IgD-negative memory B cell (primary cell): Measurements from ENCODE around the gene ZDHHC7. TPM values are rescaled to one million over a fixed set of nuclear protein-coding genes. Genes with fewer than 3 reads are reported as not detected.

Experiments
- H3K27ac Mint-ChIP-seq, 3 donors: one replicate each; pipeline ENCODE4 v1.8.0; 2020 to 2022; ENCODE audit warnings: mild to moderate bottlenecking in 3 of 3, mixed read lengths in 3 of 3, moderate library complexity in 1 of 3
- H3K27me3 Mint-ChIP-seq: one replicate; pipeline ENCODE4 v1.8.0; 2021; ENCODE audit warnings: mixed read lengths
- H3K36me3 Mint-ChIP-seq: one replicate; pipeline ENCODE4 v1.8.0; 2020; ENCODE audit warnings: mild to moderate bottlenecking, mixed read lengths
- H3K4me1 Mint-ChIP-seq, 3 donors: one replicate each; pipeline ENCODE4 v1.8.0; 2020 to 2022; ENCODE audit warnings: mixed read lengths in 3 of 3, mild to moderate bottlenecking in 1 of 3
- H3K4me3 Mint-ChIP-seq, 4 donors: one replicate each; pipeline ENCODE4 v1.8.0; 2020 to 2022; ENCODE audit warnings: mild to moderate bottlenecking in 4 of 4, mixed read lengths in 4 of 4, moderate library complexity in 3 of 4
- H3K9me3 Mint-ChIP-seq, 3 donors: one replicate each; pipeline ENCODE4 v1.8.0; 2020 to 2021; ENCODE audit warnings: mixed read lengths in 3 of 3, mild to moderate bottlenecking in 1 of 3
- polyA plus RNA-seq: library from polyadenylated mRNA; unstranded; fragments of 300-500 nt; fragmentation: Illumina TruSeq; gene quantifications from one replicate; pipeline ENCODE4 v1.2.3, GENCODE V29; 2021

Gene ZDHHC7
- polyA plus RNA-seq, 1 donor from 2014 or later: 30.8 TPM

- H3K4me3 Mint-ChIP-seq: no peak overlapping the region
- H3K27me3 Mint-ChIP-seq: peaks cover 18% of the 10 kb centered on the region
- H3K4me1 Mint-ChIP-seq: no peaks in the 10 kb centered on the region
- H3K27ac Mint-ChIP-seq: no peak overlapping the region
- H3K36me3 Mint-ChIP-seq: no peaks in the 10 kb centered on the region
- peaks cover 0 to 2% (median 0%) of the 10 kb centered on the region in 3 donors for H3K9me3 Mint-ChIP-seq
Measured at GRCh38 chr16:84959045-84959576, 52.2 kb downstream of the ZDHHC7 start.

- no peaks in the 10 kb centered on the region for H3K36me3 Mint-ChIP-seq
- H3K9me3 Mint-ChIP-seq: peaks cover 0 to 2% (median 0%) of the 10 kb centered on the region in 3 donors
- H3K4me1 Mint-ChIP-seq: no peaks in the 10 kb centered on the region
- H3K4me3 Mint-ChIP-seq: no peak overlapping the region
- H3K27ac Mint-ChIP-seq: no peak overlapping the region
- H3K27me3 Mint-ChIP-seq: peaks cover 12% of the 10 kb centered on the region
Measured at GRCh38 chr16:84957792-84958191, 53.5 kb downstream of the ZDHHC7 start.

- Mint-ChIP-seq H3K27ac (no peak overlapping the region), H3K9me3 (peaks cover 0 to 2% (median 0%) of the 10 kb centered on the region in 3 donors), H3K4me3 (no peak overlapping the region), H3K4me1 (no peaks in the 10 kb centered on the region), H3K36me3 (no peaks in the 10 kb centered on the region), H3K27me3 (peaks cover 12% of the 10 kb centered on the region)
Measured at GRCh38 chr16:84957192-84957591, 54.1 kb downstream of the ZDHHC7 start.

GRCh38 chr16:84955427-84955826 lies 55.9 kb downstream of the ZDHHC7 start:
- no peak overlapping the region for H3K4me3 Mint-ChIP-seq
- no peaks in the 10 kb centered on the region for H3K36me3 Mint-ChIP-seq
- no peak overlapping the region for H3K27ac Mint-ChIP-seq
- peaks cover 0 to 2% (median 0%) of the 10 kb centered on the region in 3 donors for H3K9me3 Mint-ChIP-seq
- H3K4me1 Mint-ChIP-seq: peaks cover 0 to 2% (median 0%) of the 10 kb centered on the region in 3 donors
- H3K27me3 Mint-ChIP-seq: peaks cover 9% of the 10 kb centered on the region

GRCh38 chr16:84953190-84953746 lies 58.1 kb downstream of the ZDHHC7 start:
- Mint-ChIP-seq H3K4me1 (peaks cover 0 to 2% (median 0%) of the 10 kb centered on the region in 3 donors), H3K9me3 (peaks cover 0 to 2% (median 0%) of the 10 kb centered on the region in 3 donors), H3K27me3 (peaks cover 12% of the 10 kb centered on the region), H3K27ac (peak overlapping the region in 1 of 3 donors; percentile 35), H3K36me3 (no peaks in the 10 kb centered on the region), H3K4me3 (no peak overlapping the region)

- Mint-ChIP-seq H3K27ac (peak overlapping the region in 1 of 3 donors; percentile 47), H3K27me3 (peaks cover 14% of the 10 kb centered on the region), H3K4me3 (no peak overlapping the region), H3K36me3 (no peaks in the 10 kb centered on the region), H3K9me3 (peaks cover 0 to 2% (median 0%) of the 10 kb centered on the region in 3 donors), H3K4me1 (peaks cover 0 to 2% (median 0%) of the 10 kb centered on the region in 3 donors)
Measured at GRCh38 chr16:84952335-84953189, 58.8 kb downstream of the ZDHHC7 start.

GRCh38 chr16:84950906-84951305 lies 60.4 kb downstream of the ZDHHC7 start:
- Mint-ChIP-seq H3K4me3 (no peak overlapping the region), H3K4me1 (peaks cover 0 to 4% (median 4%) of the 10 kb centered on the region in 3 donors), H3K9me3 (no peaks in the 10 kb centered on the region), H3K36me3 (no peaks in the 10 kb centered on the region), H3K27ac (no peak overlapping the region), H3K27me3 (peaks cover 11% of the 10 kb centered on the region)

GRCh38 chr16:84949772-84950436 lies 61.4 kb downstream of the ZDHHC7 start:
- peak overlapping the region in 1 of 3 donors; percentile 75 for H3K27ac Mint-ChIP-seq
- H3K36me3 Mint-ChIP-seq: no peaks in the 10 kb centered on the region
- H3K4me3 Mint-ChIP-seq: no peak overlapping the region
- H3K4me1 Mint-ChIP-seq: peaks cover 0 to 4% (median 4%) of the 10 kb centered on the region in 3 donors
- H3K9me3 Mint-ChIP-seq: no peaks in the 10 kb centered on the region
- H3K27me3 Mint-ChIP-seq: peaks cover 9% of the 10 kb centered on the region

- Mint-ChIP-seq H3K27ac (no peak overlapping the region), H3K4me3 (no peak overlapping the region), H3K27me3 (peaks cover 12% of the 10 kb centered on the region), H3K36me3 (no peaks in the 10 kb centered on the region), H3K9me3 (no peaks in the 10 kb centered on the region), H3K4me1 (peaks cover 0 to 4% (median 4%) of the 10 kb centered on the region in 3 donors)
Measured at GRCh38 chr16:84948851-84949610, 62.3 kb downstream of the ZDHHC7 start.

GRCh38 chr16:84947996-84948850 lies 63.1 kb downstream of the ZDHHC7 start:
- H3K27ac Mint-ChIP-seq: no peak overlapping the region
- peaks cover 15% of the 10 kb centered on the region for H3K27me3 Mint-ChIP-seq
- H3K4me1 Mint-ChIP-seq: peaks cover 0 to 4% (median 4%) of the 10 kb centered on the region in 3 donors
- peaks cover 0 to 2% (median 0%) of the 10 kb centered on the region in 3 donors for H3K9me3 Mint-ChIP-seq
- H3K4me3 Mint-ChIP-seq: no peak overlapping the region
- H3K36me3 Mint-ChIP-seq: no peaks in the 10 kb centered on the region

GRCh38 chr16:84947022-84947421 lies 64.3 kb downstream of the ZDHHC7 start:
- H3K9me3 Mint-ChIP-seq: peaks cover 0 to 6% (median 4%) of the 10 kb centered on the region in 3 donors
- H3K4me3 Mint-ChIP-seq: peak overlapping the region in 1 of 4 donors; percentile 65
- no peaks in the 10 kb centered on the region for H3K36me3 Mint-ChIP-seq
- peaks cover 0 to 6% (median 4%) of the 10 kb centered on the region in 3 donors for H3K4me1 Mint-ChIP-seq
- H3K27ac Mint-ChIP-seq: no peak overlapping the region
- H3K27me3 Mint-ChIP-seq: peaks cover 16% of the 10 kb centered on the region

- H3K27ac Mint-ChIP-seq: peak overlapping the region in 1 of 3 donors; percentile 23
- H3K36me3 Mint-ChIP-seq: no peaks in the 10 kb centered on the region
- peaks cover 0 to 6% (median 4%) of the 10 kb centered on the region in 3 donors for H3K9me3 Mint-ChIP-seq
- peaks cover 15% of the 10 kb centered on the region for H3K27me3 Mint-ChIP-seq
- H3K4me1 Mint-ChIP-seq: peaks cover 0 to 5% (median 4%) of the 10 kb centered on the region in 3 donors
- H3K4me3 Mint-ChIP-seq: no peak overlapping the region
Measured at GRCh38 chr16:84943620-84944019, 67.7 kb downstream of the ZDHHC7 start.

- no peak overlapping the region for H3K4me3 Mint-ChIP-seq
- H3K9me3 Mint-ChIP-seq: peaks cover 0 to 6% (median 4%) of the 10 kb centered on the region in 3 donors
- H3K27ac Mint-ChIP-seq: no peak overlapping the region
- no peaks in the 10 kb centered on the region for H3K36me3 Mint-ChIP-seq
- H3K27me3 Mint-ChIP-seq: peaks cover 14% of the 10 kb centered on the region
- peaks cover 0 to 5% (median 4%) of the 10 kb centered on the region in 3 donors for H3K4me1 Mint-ChIP-seq
Measured at GRCh38 chr16:84942786-84943185, 68.5 kb downstream of the ZDHHC7 start.
